Ureter (tissue), 1 donor: Measurements from ENCODE around the gene TIMP3. TPM values are rescaled to one million over a fixed set of nuclear protein-coding genes. Genes with fewer than 3 reads are reported as not detected.

ENCODE experiments used
- DNase-seq: peaks from one replicate; pipeline ENCODE4 v3.0.0-alpha.2; 2020; ENCODE audit warnings: low spot score
- total RNA-seq: library from RNA; stranded (reverse); gene quantifications from one replicate; pipeline ENCODE4 v1.2.4, GENCODE V29; 2023
- donor health status: DM: yes; HTN: yes; CAD: no.

TIMP3 gene
- total RNA-seq, 1 donor from 2014 or later: 279 TPM

DNA sequence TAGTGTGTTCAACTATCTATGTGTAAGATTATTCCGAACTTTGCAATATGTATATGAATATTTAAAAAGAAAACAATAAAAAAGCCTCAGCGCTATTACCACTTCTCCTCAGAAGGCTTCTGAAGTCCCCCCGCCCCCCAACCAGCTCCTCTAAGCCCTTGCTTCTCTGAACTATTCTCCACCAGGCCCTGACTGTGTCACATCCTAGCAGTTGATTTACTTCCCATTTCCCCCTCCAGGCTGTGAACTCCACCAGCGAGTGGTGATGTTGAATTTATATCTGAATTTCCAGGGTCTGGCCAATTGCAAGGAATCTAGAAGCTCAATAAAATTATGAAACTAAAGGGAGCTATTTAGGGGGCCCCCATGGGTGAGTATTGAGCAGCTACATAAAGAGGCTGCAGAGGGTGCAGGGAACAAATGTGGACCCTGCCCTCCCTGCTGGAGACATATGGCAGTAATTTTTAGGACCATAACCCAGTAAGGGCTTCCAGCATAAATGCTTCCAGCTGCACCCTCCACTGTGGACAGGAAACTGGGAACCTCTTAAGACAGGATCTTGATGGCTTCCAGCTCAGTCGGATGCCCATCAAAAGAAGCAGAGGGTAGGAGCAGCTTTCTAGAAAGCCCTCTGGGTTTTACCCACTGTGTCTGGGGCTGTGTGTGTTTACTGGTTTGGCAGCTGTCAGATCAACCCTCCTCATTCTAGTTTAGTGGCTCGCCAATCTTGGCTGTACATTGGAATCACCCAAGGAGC is 81.4 kb downstream of the TIMP3 start:
- DNase-seq: no peak

DNA sequence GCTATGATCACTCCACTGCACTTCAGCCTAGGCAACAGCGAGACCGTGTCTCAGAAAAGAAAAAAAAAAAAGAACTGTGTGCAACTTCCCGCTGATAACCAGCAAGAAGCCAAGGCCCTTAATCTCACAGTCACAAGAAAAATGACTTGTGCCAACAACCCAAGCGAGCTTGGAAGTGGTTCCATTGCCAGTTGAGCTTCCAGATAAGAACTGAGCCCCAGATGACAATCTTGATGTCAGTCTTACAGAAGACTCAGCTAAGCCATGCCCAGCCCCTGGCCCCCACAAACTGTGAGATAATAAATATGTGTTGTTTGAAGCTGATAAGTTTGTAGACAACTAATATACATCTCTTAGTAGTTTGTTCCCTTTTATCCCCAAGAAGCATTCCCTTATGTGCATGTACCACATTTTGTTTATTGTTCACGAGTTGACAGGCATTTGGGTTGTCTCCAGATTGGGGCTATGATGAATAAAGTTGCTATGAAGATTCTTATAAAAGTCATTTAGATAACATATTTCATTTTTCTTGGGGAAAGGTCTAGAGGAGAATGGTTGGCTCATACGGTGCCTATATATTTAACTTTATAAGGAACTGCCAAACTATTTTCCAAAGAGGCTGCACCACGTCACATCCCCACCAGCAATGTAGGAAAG is 85.9 kb downstream of the TIMP3 start:
- DNase-seq: no peak

DNA sequence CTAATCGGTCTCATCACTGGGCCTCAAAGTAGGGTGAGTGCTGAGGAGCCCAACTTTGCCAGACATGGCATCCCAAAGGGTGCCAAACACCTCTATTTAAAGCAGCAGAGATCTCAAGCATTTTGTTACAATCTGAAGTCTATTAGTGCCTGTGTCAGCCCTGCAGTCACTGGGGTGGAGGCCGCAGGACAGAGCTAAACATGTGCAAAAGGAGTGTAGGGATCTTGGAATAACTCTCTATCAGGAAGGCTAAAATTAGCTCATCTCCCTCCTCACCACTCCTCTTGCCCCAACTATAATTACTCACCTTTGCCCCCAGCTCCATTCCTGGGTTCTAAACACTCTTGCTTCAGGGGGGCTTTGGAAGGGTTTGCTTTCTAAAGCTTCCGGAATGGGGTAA is 87.5 kb downstream of the TIMP3 start:
- no peak for DNase-seq

DNA sequence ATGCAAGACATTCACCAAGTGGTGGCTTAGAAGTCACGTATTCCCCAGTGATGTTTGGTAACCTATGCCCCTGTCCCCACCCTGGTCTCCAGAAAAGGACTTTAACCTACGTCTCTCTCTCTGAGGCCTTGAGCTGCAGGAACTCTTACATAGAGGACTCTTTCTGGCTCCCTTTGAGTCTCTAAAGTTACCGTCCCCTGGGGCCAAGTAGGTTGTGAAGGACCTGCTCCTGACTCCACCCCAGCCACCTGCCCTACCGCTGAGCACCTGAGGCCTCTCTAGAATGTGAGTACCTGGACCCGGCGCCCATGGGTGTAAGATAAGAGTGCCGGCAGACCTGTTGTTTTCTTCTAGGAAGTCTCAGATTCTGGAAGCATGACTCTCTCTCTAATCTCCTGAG is 95.4 kb downstream of the TIMP3 start:
- DNase-seq: no peak

DNA sequence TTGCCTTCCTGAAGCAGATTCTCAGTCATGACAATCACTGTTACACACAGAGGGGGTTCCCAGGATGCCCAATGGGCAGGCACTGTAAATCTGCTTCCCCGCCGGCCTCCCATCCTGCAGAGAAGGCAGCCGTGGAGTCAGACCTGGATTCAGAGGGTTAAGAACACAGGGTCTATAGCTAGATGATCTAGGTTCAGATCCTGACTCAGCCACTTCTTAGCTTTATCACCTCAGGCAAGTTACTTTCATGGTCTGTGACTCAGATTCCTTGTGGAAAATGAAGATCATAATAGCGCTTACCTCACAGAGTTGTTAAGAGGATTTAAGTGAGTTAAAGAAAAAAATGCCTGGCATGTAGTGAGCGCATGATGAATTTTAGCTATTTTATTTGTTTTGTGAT is 95.9 kb downstream of the TIMP3 start:
- no peak for DNase-seq

DNA sequence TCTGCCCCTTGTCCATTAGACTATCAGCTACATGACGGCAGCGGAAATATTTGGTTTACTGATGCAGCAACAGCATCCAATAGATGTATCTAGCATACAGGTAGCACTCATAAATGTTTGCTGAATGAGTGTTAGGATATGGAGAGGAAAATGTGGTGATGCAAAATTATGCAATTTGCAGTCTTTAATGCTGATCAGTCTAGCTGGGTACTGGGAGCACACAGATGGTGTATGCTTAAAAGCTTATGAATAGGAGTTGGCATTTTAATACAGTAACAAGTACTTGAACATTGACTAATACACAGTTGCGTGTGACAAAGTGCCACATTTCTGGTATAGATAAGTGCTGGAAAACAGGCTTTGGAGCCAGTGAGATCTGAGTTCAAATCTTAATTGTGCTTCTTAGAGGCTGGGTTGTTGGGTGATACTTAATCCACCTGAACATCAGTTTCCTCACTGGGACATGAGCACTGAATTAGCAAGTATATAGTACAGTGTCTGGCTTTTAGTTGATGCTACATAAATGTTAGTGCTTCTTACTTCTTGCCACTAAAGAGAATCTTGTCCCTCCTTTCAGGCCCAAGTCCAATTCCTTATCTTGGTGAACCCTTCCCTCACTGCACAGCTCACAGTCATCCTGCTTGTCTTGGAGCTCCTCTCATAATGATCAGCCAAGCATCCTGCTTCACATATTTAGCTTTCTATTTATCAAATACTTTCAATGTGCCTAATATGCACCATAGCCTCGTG is 99.6 kb downstream of the TIMP3 start:
- no peak for DNase-seq

DNA sequence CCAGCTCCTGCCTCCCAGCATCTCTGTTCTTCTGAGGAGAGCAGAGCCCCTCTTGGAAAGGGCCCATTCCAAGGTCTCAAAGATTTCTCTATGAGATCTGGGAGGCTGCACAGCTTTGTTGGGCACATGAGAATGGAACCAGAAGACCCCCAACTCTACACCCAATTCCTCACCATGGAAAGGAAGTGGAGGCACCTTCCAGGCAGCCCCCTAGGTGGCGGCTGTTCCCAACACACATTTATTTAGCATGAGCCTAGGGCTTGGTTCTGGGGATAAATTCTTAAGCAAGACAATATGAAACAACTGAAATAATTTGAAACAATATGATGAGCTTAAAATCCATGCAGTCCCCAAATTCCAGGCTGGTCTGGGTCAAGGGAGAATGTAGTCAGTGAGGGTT is 100.4 kb downstream of the TIMP3 start:
- DNase-seq: no peak

DNA sequence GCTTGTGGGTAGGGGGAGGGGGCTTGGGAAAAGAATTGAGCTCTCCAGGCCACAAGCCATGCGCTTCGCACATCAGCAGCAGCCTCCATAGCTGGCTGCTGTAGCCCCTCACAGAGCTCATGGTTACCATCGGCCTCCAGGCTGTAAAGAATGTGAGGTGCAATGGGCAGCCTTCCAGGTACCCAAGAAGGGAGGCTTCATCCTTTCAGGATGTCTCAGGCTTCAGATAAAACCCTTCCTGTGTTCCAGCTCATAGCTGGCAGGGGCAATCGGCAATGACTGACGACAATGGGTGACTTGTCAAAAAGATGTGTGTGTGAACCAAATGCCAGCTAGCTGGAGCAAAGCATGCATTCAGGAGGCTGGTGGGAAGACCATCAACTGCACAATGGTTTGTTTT is 102.0 kb downstream of the TIMP3 start:
- DNase-seq: no peak

DNA sequence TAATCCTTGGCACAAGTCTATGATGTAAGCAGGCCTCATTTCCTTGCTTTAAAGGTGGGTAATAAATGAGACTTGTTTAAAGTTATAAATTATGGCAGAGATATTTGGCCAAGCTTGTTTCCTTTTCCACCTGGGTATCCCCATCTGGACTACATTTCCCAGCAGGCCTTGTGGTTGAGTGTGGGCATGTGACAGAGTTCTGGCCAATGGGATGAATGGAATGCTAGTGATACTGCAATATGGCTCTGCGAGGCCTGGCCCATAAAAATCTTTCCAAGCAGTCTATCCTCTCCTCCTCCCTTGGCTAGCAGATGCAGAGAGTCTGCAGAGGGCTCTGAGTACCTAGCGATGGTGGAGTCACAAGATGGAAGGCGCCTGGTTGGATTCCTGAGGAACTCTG is 102.5 kb downstream of the TIMP3 start:
- DNase-seq: no peak

DNA sequence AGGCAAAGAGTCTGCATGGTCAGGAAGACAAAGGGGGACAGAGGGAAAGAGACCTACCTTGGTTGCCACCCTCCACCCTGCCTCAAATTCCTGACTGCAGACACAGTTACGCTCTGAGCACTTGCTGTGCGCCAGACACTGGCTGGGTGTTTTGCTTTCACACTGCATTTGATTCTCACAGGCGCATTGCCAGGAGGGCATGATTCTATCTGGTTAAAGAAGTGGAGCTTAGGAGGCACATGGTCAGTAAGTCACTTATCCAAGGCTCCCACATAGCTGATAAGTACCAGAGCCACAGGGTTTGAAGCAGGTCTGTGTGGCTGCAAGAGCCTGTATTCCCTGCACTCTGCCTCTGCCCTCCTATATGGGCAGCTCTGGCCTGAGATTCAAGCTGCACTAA is 103.9 kb downstream of the TIMP3 start:
- no peak for DNase-seq

DNA sequence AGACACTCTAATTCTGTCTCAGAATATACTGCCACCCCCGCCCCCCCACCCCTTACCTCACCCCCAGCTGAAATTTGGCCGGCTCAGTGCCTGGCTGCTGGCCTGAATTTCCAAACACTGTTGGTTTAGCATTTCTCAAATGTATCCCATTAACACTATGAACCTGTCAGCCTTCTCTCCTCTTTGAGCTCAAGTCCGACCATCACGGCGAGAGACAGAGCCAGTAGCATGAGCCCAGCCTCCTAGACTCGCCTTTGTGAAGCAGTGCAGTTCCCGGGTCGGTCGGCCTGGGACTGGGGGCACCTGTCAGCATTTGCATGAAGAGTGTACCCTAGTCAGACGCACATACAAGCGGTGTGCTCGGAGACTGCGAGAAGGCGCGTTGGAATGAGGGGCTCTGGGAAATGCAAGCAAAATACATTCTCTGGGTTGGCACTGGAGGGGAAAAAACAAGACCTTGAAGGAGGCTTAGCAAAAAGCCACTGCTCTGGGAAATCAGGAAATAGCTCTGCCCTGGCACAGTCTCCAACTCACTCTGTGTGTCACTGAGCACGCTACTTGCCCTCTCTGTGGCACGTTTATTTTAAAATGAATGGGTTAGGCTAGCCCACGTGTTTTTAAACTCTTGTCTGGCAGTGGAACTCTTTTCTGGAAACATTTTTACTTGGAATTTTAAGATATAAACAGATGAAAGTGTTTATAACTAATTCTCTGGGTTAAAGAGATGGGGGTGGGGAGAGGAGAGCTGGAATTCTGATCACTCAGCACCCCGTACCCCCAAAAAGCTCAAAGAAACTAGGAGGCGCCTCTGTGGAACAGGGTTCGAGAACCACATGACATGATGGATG is 108.3 kb downstream of the TIMP3 start:
- DNase-seq: no peak

DNA sequence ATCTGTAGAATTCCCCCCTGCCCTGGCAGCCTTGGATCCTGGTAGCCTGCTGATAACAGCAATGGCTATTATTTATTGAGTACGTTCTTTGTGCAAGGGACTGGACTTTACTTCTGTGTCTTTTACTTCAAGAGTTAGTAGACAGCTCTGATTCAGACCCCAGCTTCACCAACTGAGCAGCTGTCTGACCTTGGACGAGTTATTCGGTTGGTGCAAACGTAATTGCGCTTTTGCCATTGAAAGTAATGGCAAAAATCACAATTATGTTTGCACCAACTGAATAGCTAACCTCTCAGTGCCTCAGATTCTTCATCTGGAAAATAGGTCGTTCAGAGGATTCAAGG is 108.9 kb downstream of the TIMP3 start:
- DNase-seq: no peak

DNA sequence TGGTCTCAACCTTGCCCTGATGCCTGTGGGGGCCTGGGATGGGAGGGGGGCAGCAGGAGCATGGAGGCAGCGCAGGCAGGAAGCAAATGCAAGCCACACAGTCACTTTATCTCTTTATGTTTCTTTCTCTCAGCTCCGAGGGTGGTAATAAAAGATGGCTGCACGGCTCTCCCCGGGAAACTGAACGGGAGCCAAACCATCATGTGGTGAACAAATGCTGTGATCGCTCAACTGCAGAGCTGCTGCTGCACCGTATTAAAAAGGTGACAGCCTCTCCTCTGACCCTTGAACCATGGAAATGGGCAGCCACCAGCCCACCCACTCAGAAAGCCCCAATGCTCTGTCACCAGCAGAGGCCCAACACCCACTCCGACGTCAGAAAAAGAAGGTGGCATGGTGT is 110.0 kb downstream of the TIMP3 start:
- no peak for DNase-seq
